Measurements from ENCODE around the gene UBE3A. TPM values are rescaled to one million over a fixed set of nuclear protein-coding genes. Genes with fewer than 3 reads are reported as not detected.

Gene UBE3A
- total and polyA plus RNA-seq, 2 experiments from 2014 or later = 85.5 to 96.7 TPM

GRCh38 chr15:25406261-25406660 is 32.6 kb downstream of the UBE3A start:
- H3K4me1 ChIP-seq (ENCODE audit: insufficient read depth) = peaks cover 6% of the 10 kb centered on the region
- H3K36me3 ChIP-seq (replicated peaks; ENCODE audit: insufficient read depth, low read depth) = no peaks in the 10 kb centered on the region
- TF ChIP-seq EZH2 (IDR thresholded peaks at IDR 0.05; ENCODE audit: borderline replicate concordance) (no peak), EZH2phosphoT487 (IDR thresholded peaks at IDR 0.05; ENCODE audit: low read depth, severe bottlenecking, unreplicated experiment) (no peak), CTCF (IDR thresholded peaks at IDR 0.05; ENCODE audit: poor library complexity) (no peak)
- H3K79me2 ChIP-seq = peaks cover 80% of the 10 kb centered on the region
- no peaks in the 10 kb centered on the region for H3K9me3 ChIP-seq (ENCODE audit: low read depth)
- peaks cover 52% of the 10 kb centered on the region for H4K20me1 ChIP-seq (ENCODE audit: insufficient read depth, poor library complexity, severe bottlenecking)
- no peak for DNase-seq (ENCODE audit: low spot score)
- H3K27me3 ChIP-seq = no peaks in the 10 kb centered on the region
- 100% methylated on average over 1 of the region's 1 CpG for WGBS (ENCODE audit: low lambda C conversion rate, missing lambda C conversion rate)
- H3K4me3 ChIP-seq = no peak overlapping the region
- H3K4me2 ChIP-seq = no peak overlapping the region
- H3K9me2 ChIP-seq (replicated peaks; ENCODE audit: insufficient read depth) = no peaks in the 10 kb centered on the region
- no peak overlapping the region for H3K27ac ChIP-seq
- no peak overlapping the region for H2AFZ ChIP-seq

GRCh38 chr15:25403771-25404170 is 35.1 kb downstream of the UBE3A start:
- peaks cover 5% of the 10 kb centered on the region for H3K4me1 ChIP-seq (ENCODE audit: insufficient read depth)
- H3K4me2 ChIP-seq = no peak overlapping the region
- no peak overlapping the region for H2AFZ ChIP-seq
- no peaks in the 10 kb centered on the region for H3K27me3 ChIP-seq
- TF ChIP-seq CTCF (IDR thresholded peaks at IDR 0.05; ENCODE audit: poor library complexity) (no peak), EZH2phosphoT487 (IDR thresholded peaks at IDR 0.05; ENCODE audit: low read depth, severe bottlenecking, unreplicated experiment) (no peak), EZH2 (IDR thresholded peaks at IDR 0.05; ENCODE audit: borderline replicate concordance) (no peak)
- H3K9me3 ChIP-seq (ENCODE audit: low read depth) = no peaks in the 10 kb centered on the region
- no peaks in the 10 kb centered on the region for H3K36me3 ChIP-seq (replicated peaks; ENCODE audit: insufficient read depth, low read depth)
- peaks cover 29% of the 10 kb centered on the region for H4K20me1 ChIP-seq (ENCODE audit: insufficient read depth, poor library complexity, severe bottlenecking)
- no peaks in the 10 kb centered on the region for H3K9me2 ChIP-seq (replicated peaks; ENCODE audit: insufficient read depth)
- H3K27ac ChIP-seq = no peak overlapping the region
- no peak for DNase-seq (ENCODE audit: low spot score)
- peaks cover 79% of the 10 kb centered on the region for H3K79me2 ChIP-seq
- WGBS (ENCODE audit: low lambda C conversion rate, missing lambda C conversion rate) = 100% methylated on average over 2 of the region's 2 CpGs
- no peak overlapping the region for H3K4me3 ChIP-seq

- Histone ChIP-seq H3K4me2 (no peak overlapping the region), H3K9me3 (ENCODE audit: low read depth) (no peaks in the 10 kb centered on the region), H3K27me3 (no peaks in the 10 kb centered on the region), H3K79me2 (peaks cover 77% of the 10 kb centered on the region), H2AFZ (no peak overlapping the region), H3K4me3 (no peak overlapping the region), H4K20me1 (ENCODE audit: insufficient read depth, poor library complexity, severe bottlenecking) (peaks cover 14% of the 10 kb centered on the region), H3K9me2 (replicated peaks; ENCODE audit: insufficient read depth) (no peaks in the 10 kb centered on the region), H3K27ac (no peak overlapping the region), H3K4me1 (ENCODE audit: insufficient read depth) (no peaks in the 10 kb centered on the region), H3K36me3 (replicated peaks; ENCODE audit: insufficient read depth, low read depth) (no peaks in the 10 kb centered on the region)
- DNase-seq (ENCODE audit: low spot score) = no peak
- 100% methylated on average over 2 of the region's 2 CpGs for WGBS (ENCODE audit: low lambda C conversion rate, missing lambda C conversion rate)
- no peak for TF ChIP-seq EZH2phosphoT487 (IDR thresholded peaks at IDR 0.05; ENCODE audit: low read depth, severe bottlenecking, unreplicated experiment)
- TF ChIP-seq EZH2 (IDR thresholded peaks at IDR 0.05; ENCODE audit: borderline replicate concordance) = no peak
- TF ChIP-seq CTCF (IDR thresholded peaks at IDR 0.05; ENCODE audit: poor library complexity) = no peak
Measured at GRCh38 chr15:25402342-25402741, 36.5 kb downstream of the UBE3A start.

- Histone ChIP-seq H3K4me1 (ENCODE audit: insufficient read depth) (no peaks in the 10 kb centered on the region), H3K79me2 (peaks cover 77% of the 10 kb centered on the region)
Measured at GRCh38 chr15:25401501-25401900, 37.3 kb downstream of the UBE3A start.

More at GRCh38 chr15:25401501-25401900, 37.3 kb downstream of the UBE3A start:
- H3K9me3 ChIP-seq (ENCODE audit: low read depth) = no peaks in the 10 kb centered on the region
- no peak overlapping the region for H3K4me3 ChIP-seq
- no peak overlapping the region for H3K27ac ChIP-seq
- H3K9me2 ChIP-seq (replicated peaks; ENCODE audit: insufficient read depth) = no peaks in the 10 kb centered on the region
- H4K20me1 ChIP-seq (ENCODE audit: insufficient read depth, poor library complexity, severe bottlenecking) = peaks cover 14% of the 10 kb centered on the region
- DNase-seq (ENCODE audit: low spot score) = no peak
- H3K36me3 ChIP-seq (replicated peaks; ENCODE audit: insufficient read depth, low read depth) = no peaks in the 10 kb centered on the region
- H3K27me3 ChIP-seq = no peaks in the 10 kb centered on the region
- H3K4me2 ChIP-seq = no peak overlapping the region
- H2AFZ ChIP-seq = no peak overlapping the region
- TF ChIP-seq EZH2phosphoT487 (IDR thresholded peaks at IDR 0.05; ENCODE audit: low read depth, severe bottlenecking, unreplicated experiment) (no peak), CTCF (IDR thresholded peaks at IDR 0.05; ENCODE audit: poor library complexity) (no peak), EZH2 (IDR thresholded peaks at IDR 0.05; ENCODE audit: borderline replicate concordance) (no peak)
